GM10248 (cell line): ENCODE data around the gene PRODH2.

ENCODE experiments used
- CTCF ChIA-PET: fragments of 300-600 bp; sonication (Branson Sonifier 250); formaldehyde crosslinking; extraction: SDS; loops from one replicate; lab custom pipeline; 2021; ENCODE audit warnings: antibody characterized with exemption; lab: Yijun Ruan, JAX
- POLR2A ChIA-PET: fragments of 350-650 bp; sonication (Branson Sonifier 250); formaldehyde crosslinking; extraction: SDS; loops from one replicate; lab custom pipeline; 2020; ENCODE audit warnings: antibody characterized with exemption; lab: Yijun Ruan, JAX
- DNase-seq: peaks from one replicate; pipeline ENCODE4 v3.0.0; 2012; ENCODE audit errors: extremely low spot score
- TF ChIP-seq, protein P1 (sequence below): IDR thresholded peaks from 2 replicates; pipeline ENCODE4 v1.5.1; 2012; ENCODE audit warnings: mild to moderate bottlenecking, low read depth; ENCODE audit errors: extremely low read depth, missing control alignments, control extremely low read depth

PRODH2 gene

DNA sequence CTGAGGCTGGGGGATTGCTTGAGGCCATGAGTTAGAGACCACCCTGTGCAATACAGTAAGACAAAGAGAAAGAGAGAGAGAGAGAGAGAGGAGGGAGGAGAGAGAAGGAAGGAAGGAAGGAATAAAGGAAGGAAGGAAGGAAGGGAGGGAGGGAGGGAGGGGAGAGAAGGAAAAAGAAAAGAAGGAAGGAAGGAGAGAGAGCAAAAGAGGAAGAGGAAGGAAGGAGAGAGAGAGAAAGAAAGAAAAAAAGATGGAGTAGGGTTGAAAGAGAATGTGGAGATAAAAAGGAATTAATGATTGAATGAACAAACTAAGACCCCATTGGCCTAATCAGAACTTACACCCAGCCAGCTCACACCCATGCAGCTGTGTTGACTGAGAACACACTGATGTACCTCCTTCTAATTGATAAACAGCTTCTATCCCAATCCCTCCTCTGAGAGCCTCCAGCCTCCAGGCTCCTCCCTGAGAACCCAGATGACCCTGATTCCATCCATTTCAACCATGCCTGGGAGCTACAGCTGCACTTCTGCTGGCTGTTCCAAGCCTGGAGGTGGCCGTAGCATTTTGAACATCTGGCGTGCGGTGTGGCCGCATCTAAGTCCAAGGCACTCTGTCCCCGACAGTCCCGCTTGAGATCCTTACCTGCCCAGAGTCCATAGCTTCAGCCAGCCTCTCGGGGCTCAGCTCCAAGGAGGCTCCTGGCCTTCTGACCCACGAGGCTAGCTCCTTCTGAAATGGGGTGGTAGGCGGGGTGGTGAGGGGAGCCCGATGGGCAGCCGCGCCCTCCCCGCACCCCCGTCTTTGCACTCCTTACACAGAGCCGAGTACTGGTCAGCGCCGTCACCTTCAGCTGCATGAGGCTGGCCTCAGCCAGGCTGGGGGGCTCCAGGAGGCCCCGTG is 1.1 kb downstream of the PRODH2 start:
- CTCF ChIA-PET = no interaction called here
- POLR2A ChIA-PET = no interaction called here
- TF ChIP-seq, protein P1, sequence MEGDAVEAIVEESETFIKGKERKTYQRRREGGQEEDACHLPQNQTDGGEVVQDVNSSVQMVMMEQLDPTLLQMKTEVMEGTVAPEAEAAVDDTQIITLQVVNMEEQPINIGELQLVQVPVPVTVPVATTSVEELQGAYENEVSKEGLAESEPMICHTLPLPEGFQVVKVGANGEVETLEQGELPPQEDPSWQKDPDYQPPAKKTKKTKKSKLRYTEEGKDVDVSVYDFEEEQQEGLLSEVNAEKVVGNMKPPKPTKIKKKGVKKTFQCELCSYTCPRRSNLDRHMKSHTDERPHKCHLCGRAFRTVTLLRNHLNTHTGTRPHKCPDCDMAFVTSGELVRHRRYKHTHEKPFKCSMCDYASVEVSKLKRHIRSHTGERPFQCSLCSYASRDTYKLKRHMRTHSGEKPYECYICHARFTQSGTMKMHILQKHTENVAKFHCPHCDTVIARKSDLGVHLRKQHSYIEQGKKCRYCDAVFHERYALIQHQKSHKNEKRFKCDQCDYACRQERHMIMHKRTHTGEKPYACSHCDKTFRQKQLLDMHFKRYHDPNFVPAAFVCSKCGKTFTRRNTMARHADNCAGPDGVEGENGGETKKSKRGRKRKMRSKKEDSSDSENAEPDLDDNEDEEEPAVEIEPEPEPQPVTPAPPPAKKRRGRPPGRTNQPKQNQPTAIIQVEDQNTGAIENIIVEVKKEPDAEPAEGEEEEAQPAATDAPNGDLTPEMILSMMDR = no peak

GRCh38 chr19:35807633-35808032 is 5.0 kb downstream of the PRODH2 start:
- TF ChIP-seq, protein P1 = no peak
- DNase-seq = no peak
- CTCF ChIA-PET = no interaction called here
- POLR2A ChIA-PET = no interaction called here

More for the DNA sequence above, 1.1 kb downstream of the PRODH2 start:
- no peak for DNase-seq

GRCh38 chr19:35806597-35806996 is 6.0 kb downstream of the PRODH2 start:
- TF ChIP-seq, protein P1 = no peak
- CTCF ChIA-PET = no interaction called here

GRCh38 chr19:35805526-35806102 is 7.0 kb downstream of the PRODH2 start:
- CTCF ChIA-PET = no interaction called here

More at GRCh38 chr19:35806597-35806996, 6.0 kb downstream of the PRODH2 start:
- no peak for DNase-seq
- POLR2A ChIA-PET = no interaction called here

GRCh38 chr19:35801828-35802227 is 10.8 kb downstream of the PRODH2 start:
- CTCF ChIA-PET = interaction anchor here (0.9 kb wide), 1 partner anchor 12 kb away, joined by 3 read pairs; no protein-coding TSS in a partner anchor

More at GRCh38 chr19:35805526-35806102, 7.0 kb downstream of the PRODH2 start:
- DNase-seq = no peak
- TF ChIP-seq, protein P1 = no peak
- POLR2A ChIA-PET = no interaction called here

GRCh38 chr19:35797663-35798062 is 15.0 kb downstream of the PRODH2 start:
- TF ChIP-seq, protein P1 = no peak
- DNase-seq = no peak
- CTCF ChIA-PET = no interaction called here
- POLR2A ChIA-PET = no interaction called here

More at GRCh38 chr19:35801828-35802227, 10.8 kb downstream of the PRODH2 start:
- TF ChIP-seq, protein P1 = no peak
- POLR2A ChIA-PET = no interaction called here
- DNase-seq = no peak
